ENCODE measurements around the gene PNPLA8.
"Not testable (repeated sequence)": the region's sequence is repeated elsewhere in the genome, so short reads cannot be mapped to it uniquely, and the experiment has no call there.

The PNPLA8 gene, protein sequence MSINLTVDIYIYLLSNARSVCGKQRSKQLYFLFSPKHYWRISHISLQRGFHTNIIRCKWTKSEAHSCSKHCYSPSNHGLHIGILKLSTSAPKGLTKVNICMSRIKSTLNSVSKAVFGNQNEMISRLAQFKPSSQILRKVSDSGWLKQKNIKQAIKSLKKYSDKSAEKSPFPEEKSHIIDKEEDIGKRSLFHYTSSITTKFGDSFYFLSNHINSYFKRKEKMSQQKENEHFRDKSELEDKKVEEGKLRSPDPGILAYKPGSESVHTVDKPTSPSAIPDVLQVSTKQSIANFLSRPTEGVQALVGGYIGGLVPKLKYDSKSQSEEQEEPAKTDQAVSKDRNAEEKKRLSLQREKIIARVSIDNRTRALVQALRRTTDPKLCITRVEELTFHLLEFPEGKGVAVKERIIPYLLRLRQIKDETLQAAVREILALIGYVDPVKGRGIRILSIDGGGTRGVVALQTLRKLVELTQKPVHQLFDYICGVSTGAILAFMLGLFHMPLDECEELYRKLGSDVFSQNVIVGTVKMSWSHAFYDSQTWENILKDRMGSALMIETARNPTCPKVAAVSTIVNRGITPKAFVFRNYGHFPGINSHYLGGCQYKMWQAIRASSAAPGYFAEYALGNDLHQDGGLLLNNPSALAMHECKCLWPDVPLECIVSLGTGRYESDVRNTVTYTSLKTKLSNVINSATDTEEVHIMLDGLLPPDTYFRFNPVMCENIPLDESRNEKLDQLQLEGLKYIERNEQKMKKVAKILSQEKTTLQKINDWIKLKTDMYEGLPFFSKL

DNA sequence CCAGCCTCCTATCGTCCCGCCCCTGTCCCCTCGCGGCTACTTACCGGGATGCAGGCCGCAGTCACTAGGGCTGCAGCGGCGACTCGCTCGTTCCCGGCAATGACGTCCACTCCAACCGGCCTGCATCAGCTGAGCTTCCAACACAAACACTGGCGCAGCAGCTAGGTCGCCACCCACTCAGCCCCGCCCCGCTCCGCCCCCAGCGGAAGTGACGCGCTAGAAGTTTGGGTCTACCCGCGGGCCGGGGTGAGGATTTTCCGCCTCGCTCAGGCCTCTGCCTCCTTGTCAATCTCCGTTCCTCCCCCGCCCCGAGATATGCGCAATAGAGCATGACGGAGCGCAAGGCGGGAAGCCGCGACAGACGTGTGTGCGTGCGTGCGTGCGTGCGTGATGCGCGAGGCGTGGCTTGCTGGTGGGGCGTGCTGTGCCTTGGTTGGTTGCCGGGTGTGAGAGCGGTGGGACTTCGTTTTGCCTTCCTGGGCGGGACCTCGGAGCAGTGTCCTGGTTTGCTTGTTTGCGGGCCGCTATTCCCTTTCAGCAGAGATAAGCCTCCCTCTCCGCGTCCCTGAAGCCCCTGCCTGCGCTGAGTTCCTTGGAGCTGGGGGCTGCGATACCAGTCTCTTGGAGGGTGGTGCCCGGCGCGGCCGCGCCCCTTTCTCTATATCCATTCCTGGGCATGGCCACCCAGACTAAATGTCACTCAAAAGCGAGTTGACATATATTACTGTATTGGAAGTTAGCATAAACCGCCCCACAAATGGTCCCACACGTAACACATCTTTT, at the start of gene PNPLA8:
PNPLA8 (minus strand) TSS at position 151 of the 783 bp plus-strand sequence. CDS start 10,644 bp downstream, outside the sequence.
- peak; percentile 98 for DNase-seq (ENCODE audit: low spot score)

DNA sequence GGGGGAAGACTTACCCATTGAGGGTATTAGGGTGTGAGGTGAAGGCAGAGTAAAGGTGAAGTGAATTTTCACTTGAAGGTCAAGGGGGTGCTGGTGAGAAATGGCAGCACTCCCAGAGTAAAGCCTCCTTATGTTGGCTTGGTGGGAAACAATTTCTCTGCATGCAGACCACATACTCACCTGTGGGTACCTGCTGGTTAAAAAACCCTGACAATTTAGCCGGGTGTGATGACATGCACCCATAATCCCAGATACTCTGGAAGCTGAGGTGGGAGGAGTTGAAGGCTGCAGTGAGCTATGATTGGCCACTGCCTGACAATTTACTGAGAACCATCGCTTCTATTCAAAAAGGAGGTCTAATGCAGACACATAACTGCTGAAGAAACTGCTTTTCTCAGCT, 49.2 kb upstream of the PNPLA8 start:
- no peak for DNase-seq (ENCODE audit: low spot score)

DNA sequence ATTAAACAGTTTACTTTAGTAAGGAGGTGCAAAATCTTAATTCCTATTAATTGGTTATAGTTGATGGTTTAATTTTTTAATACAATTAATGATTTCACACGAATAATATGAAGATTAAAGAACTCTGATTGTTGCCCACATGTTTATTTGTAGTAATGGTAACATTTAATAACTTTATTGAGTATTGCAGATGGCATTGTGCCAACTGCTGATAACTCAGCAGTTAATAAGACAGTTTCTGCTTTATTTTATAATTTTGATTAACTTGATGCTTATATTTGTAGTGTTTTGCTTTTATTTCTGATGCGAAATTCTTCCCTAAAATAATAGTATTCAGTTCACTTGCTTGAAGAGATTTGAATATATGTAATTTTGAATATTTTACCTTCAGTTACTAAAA, 46.5 kb upstream of the PNPLA8 start:
- DNase-seq (ENCODE audit: low spot score), result peak; percentile 64

DNA sequence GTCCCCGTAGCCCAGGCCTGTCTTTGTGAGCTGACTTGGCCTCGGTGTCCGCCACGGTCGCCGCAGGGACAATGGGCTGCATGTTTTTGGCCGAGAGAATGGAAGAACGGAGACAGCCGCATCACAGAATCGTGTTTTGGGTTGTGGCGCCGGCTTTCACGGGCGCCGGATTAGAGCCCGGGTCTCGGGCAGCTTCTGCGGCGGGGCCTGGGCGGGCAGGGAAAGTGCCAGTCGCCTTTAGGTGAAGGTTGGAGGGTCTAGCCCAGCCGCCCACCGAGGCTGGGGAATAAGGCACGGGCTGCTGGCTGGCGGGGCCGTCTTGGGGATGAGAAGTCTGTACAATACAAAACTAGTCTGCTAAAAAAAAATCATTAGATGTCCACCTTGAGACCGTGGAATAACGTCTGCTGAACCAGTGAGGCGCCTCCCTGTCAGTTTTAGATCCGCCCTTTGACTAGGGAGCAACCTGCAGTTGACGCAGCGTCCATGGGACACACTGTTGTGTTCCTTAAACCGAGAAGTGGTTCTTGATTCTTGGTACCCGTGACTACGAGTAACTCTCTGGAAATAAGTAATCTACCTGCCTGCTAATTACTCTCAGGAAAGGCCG, 44.3 kb upstream of the PNPLA8 start:
- DNase-seq (ENCODE audit: low spot score), result peak; percentile 81

DNA sequence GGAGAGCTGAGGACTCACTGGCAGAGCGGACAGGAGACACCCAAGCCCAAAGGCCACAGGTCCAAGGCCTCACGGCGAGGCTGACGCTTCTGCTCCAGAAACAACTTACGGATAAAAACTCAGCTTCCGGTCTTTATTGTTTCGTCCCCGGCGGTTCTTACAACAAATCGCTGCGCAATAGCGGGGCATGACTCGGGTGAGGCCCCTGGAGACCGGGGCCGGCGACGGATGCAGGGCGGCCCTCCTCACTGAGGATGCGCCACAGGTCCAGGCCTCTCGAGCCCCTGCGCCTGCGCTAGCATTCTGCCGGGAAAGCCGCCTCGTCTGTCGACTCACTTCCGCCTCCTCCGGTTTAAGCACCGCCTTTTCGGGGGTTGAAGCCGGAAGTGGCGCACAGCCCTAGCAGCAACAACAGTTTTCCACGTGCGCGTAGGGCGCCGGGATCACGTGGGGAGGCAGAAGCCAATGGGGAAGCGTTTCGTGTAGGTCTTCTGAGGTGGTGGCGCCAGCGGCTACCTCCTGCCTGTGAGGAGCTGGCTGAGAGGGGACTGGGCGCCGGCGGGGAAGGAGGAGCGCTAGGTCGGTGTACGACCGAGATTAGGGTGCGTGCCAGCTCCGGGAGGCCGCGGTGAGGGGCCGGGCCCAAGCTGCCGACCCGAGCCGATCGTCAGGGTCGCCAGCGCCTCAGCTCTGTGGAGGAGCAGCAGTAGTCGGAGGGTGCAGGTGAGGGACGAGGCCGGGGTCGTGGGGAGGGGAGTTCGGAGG, 43.6 kb upstream of the PNPLA8 start, which contains the start of the genes DNAJB9 and THAP5:
DNAJB9 (plus strand) TSS at position 494 of the 765 bp plus-strand sequence. CDS start 1,853 bp downstream, outside the sequence.
THAP5 (minus strand) TSS at position 326 of the 765 bp plus-strand sequence; CDS start at position 189, 137 bp downstream.
- peak; percentile 99 for DNase-seq (ENCODE audit: low spot score)

DNA sequence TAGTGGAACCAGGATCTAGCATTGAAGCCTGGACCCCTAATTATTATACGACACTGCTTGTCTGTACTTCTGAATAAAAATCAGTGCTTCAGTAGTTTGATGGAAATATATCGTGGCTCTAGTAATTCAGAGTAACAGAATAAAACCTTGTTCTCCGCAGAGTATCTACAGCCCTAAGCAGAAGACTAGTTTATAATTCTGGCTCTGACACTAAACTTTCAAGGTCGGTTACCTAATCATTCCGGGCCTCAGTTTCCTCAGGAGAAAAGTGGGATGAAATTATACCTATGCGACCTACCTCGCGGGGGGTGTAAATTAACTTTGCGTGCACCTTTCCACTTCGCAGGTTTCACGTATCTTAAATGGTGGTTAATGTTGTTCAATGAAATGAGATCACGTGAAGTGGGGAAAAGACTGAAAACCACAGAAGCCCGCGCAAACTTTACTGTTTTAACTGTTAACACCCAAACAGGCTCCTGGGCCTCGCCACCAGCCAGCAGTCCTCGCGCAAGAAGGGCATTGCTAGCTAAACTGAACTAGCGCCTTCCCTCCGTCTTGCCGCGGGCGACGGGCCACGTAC, 43.0 kb upstream of the PNPLA8 start:
- no peak for DNase-seq (ENCODE audit: low spot score)

DNA sequence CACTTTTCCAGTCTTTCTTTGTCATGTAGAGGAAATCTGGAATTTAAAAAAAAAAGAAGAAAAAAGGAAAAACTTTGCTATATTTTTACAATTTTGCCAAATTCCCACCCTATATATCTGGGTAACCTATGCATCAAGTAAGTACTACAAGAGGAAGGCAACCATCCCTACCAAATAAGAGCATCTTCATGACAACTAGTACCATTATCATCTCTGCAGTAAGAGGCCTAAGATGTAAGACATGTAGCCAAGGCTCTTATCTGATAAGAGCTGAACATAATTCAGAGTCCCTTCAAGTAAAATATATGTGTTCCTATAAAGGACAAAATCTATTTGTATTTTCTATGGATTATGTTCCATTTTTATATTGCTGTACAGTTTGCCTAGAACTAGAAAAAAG, 40.1 kb upstream of the PNPLA8 start:
- DNase-seq (ENCODE audit: low spot score), result no peak

- DNase-seq (ENCODE audit: low spot score), result no peak
These were observed 35.2 kb upstream of the PNPLA8 start for GRCh38 chr7:108561047-108561619.

DNA sequence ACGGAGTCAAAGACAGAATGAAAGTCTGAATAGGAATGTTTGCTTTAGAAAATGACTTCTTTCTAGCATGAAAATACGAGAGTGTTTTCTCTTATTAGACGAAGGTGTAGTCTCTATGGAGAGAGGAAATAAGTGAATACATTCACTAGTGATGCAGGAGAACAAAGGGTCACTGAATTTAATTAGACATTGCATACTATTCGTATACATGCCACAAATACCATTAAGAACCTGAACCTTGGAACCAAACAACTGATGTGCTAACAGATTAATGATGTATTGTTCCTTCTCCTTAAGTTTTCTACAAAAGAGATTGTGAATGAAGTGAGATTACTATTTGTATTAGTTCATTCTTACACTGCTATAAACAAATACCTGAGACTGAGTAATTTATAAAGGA, 33.3 kb upstream of the PNPLA8 start:
- DNase-seq (ENCODE audit: low spot score), result no peak

DNA sequence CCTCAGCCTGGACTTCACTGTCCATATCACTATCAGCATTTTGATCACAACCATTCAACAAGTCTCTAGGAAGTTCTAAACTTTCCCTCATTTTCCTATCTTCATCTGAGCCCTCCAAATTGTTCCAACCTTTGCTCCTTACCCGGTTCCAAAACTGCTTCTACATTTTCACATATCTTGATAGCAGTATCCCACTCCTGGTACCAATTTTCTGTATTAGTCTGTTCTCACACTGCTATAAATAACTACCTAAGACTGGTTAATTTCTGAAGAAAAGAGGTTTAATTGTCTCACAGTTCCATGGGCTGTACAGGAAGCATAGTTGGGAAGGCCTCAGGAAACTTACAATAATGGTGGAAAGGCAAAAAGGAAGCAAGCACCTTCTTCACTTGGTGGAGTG, 31.7 kb upstream of the PNPLA8 start:
- no peak for DNase-seq (ENCODE audit: low spot score)

DNA sequence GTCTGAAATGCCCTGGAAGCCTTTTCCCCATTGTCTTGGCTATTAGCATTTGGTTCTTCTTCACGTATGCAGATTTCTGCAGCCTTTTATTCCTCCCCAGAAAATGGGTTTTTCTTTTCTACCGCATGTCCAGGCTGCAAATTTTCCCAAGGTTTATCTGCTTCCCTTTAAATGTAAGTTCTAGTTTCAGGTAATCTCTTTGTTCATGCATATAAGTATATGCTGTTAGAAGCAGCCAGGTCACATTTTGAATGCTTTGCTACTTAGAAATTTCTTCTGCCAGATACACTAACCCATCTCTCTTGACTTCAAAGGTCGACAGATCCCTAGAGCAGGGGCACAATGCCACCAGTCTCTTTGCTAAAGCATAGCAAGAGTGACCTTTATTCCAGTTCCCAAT, 31.3 kb upstream of the PNPLA8 start:
- no peak for DNase-seq (ENCODE audit: low spot score)

GRCh38 chr7:108556665-108557064, 30.7 kb upstream of the PNPLA8 start:
- not testable (repeated sequence) for DNase-seq (ENCODE audit: low spot score)

GRCh38 chr7:108548141-108548896, 22.4 kb upstream of the PNPLA8 start:
- not testable (repeated sequence) for DNase-seq (ENCODE audit: low spot score)

DNA sequence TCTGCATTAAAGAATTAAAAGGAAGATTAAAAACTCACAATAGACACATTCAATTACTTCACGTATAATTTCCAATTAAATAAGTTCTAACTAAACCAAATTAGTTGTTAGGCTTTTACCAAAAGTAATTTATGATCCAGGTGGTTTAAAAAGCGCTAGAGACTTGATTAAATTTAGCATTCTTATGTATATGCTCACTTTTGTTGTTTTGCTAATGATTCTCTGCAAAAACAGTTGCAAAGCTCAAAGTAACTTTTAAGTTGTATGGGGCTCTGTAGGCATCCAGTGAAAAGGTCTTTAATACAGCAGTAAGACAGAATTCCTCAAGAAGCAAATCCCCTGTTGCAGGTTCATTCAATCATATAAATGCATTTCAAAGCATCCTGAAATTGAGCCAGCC, 15.5 kb upstream of the PNPLA8 start:
- no peak for DNase-seq (ENCODE audit: low spot score)

DNA sequence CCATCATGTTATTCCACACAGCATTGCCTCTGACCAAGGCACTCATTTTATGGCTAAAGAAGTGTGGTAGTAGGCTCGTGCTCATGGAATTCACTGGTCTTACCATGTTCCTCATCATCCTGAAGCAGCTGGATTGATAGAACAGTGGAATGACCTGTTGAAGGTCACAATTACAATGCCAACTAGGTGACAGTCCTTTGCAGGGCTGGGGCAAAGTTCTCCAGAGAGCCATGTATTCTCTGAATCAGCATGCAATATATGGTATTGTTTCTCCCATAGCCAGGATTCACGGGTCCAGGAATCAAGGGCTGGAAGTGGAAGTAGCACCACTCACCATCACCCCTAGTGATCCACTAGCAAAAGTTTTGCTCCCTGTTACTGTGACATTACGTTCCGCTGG, 12.8 kb upstream of the PNPLA8 start:
- not testable (repeated sequence) for DNase-seq (ENCODE audit: low spot score)

GRCh38 chr7:108538236-108538635, 12.3 kb upstream of the PNPLA8 start:
- peak; percentile 78 for DNase-seq (ENCODE audit: low spot score)

- DNase-seq (ENCODE audit: low spot score), result peak; percentile 35
These were observed 11.3 kb upstream of the PNPLA8 start for GRCh38 chr7:108537229-108537628.

DNA sequence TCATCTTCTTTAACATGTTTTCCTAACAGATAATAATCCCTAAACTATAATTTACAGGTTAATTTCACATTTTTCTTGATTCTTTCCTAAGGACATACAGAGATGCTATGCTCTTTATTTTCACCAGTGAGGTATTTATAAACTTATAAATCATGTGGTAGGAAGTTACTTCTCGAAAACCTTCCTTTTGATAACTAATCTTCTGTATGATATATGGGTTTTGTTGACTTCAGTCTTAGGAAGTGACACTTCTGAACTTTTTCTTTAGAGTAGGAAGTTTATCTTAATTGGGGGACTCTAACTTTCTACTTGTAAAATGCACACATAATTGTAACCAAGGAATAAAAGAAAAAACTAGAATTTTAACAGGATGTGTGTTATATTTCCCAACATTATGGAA, 9.8 kb upstream of the PNPLA8 start:
- no peak for DNase-seq (ENCODE audit: low spot score)

DNA sequence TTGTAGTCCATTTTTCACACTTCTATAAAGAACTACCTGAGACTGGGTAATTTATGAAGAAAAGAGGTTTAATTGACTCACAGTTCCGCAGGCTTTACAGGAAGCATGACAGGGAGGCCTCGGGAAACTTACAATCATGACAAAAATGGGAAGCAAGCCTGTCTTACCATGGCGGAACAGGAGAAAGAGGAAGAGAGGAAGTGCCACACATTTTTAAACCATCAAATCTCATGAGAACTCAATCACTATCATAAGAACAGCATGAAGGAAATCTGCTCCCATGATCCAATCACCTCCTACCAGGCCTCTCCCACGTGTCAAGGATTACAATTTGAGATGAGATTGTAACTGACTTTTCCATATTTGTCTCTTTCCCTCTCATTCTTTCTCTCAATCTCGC, 9.3 kb upstream of the PNPLA8 start:
- no peak for DNase-seq (ENCODE audit: low spot score)

Measured in hematopoietic multipotent progenitor cell treated with erythropoietin and hydrocortisone succinate and interleukin-3 and kit ligand, for 17 days (in vitro differentiated cells).